Embryonic facial prominence (tissue), 1 donor: Measurements from ENCODE around the gene MARK2.

Experiments
- DNase-seq: peaks from one replicate; pipeline ENCODE4 v3.0.0-alpha.2; 2016; ENCODE audit errors: extremely low spot score

MARK2 gene

DNA sequence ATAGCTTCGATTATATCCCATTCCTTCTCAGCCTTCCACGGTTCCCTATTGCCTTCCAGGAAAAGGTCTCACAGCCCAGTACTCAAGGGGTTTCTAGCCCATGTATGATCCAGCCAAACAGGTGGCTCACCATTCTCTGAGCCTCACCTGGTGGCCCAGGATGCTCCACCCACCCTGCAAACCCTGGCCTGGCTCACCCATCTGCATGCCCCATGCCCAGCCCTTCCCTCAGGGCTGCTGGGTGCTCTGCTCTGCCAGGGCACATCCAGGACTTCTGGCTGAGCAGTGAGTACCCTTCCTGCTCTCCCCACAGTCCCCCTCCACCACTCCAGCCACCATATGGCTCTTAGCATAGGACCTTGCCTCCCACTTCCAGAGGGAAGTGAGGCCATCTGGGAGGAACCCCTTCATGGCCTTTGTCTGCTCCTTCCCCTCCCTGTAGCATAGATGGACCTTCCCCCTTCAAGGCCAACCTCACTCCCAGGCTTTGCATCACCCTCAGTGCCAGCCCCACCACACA is 83.8 kb downstream of the MARK2 start:
- no peak for DNase-seq

DNA sequence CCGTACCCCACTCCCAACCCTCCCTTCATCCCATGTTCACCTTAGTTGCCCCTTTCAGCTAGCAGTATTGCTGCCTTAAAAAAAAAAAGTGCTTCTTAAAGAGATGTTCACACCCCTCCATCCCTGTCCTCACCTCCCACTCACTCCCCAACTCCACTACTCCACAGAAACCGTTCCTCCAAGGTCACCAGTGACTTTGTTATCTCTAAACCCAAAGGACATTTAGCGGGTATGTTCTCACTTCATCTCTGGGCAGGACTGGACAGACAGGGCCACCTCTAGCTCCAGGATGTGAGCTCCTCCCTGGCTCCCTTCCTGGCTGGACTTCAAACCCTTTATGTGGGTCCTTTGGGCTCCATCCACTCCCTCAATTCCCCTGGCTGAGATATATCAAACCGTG is 84.4 kb downstream of the MARK2 start:
- DNase-seq = no peak

DNA sequence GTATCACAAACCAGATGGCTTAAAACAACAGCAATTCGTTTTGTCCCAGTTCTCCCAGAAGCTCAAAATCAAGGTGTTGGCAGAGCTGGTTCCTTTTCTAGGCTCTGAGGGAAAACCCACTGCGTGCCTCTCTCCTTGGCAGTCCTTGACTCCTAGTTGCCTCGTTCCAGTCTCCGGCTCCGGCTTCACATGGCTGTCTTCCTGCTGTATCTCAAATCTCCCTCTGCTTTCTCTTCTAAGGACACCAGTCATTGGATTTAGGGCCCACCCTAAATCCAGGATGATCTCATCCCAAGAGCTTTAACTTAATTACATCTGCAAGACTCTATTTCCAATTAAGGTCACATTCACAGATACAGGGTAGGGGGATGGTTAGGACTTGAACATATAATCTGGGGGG is 90.7 kb downstream of the MARK2 start:
- DNase-seq = no peak

DNA sequence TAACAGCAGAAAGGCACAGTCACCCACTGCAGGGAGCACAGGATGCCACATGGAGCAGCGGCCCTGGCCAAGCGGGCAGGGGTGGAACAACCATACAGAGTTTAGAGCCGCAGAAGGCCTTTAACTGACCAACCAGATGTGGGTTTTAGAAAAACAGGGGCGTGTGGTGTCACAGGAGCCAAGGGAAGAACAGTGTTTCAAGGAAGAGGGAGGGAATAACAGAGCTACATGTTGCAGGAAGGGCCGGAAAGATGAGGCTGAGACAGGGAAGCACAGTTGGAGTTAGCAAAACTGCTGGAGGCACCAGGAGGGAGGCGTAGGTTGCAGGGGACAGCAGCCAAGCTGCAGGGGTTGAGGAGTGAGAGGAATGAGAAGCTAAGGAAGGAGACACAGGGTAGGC is 92.1 kb downstream of the MARK2 start:
- DNase-seq = no peak

DNA sequence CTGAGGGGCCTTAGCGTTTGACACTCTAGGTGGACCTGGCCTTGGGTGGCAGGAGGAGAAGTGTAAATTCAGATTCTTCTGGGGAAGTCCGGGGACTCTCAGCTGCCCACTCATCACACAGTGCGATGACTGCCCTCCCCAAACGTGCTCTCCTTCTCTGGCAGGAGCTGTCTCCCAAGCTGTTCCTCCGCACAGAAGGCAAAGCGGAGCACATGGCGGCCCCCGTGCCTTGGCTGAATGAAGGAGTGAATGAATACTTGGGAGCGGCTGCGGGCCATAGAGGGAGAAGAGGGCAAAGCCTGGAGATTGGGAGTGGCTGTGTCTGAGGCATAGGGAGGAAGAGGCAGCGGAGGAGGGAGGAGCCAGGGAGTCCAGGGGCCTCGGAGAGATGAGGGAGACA is 93.0 kb downstream of the MARK2 start:
- DNase-seq = no peak

DNA sequence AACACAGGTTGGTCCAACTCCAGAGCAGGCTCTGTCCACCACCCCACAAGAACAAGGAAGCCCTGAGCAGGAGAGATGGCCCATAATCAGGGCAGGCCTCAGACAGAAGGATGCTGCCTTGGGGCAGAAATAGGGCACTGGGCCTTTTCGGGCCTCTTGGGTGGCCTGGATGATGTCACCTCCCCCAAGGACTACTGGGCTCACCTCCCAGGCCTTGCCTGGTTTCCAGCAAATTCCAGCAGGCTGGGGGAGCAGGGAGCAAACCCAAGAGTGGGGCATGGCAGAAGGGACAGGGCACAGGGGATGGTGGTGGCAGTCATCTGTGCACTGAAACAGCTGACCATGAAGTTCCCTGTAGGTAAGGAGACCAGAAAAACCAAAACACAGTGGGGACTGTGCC is 94.5 kb downstream of the MARK2 start:
- DNase-seq = no peak

DNA sequence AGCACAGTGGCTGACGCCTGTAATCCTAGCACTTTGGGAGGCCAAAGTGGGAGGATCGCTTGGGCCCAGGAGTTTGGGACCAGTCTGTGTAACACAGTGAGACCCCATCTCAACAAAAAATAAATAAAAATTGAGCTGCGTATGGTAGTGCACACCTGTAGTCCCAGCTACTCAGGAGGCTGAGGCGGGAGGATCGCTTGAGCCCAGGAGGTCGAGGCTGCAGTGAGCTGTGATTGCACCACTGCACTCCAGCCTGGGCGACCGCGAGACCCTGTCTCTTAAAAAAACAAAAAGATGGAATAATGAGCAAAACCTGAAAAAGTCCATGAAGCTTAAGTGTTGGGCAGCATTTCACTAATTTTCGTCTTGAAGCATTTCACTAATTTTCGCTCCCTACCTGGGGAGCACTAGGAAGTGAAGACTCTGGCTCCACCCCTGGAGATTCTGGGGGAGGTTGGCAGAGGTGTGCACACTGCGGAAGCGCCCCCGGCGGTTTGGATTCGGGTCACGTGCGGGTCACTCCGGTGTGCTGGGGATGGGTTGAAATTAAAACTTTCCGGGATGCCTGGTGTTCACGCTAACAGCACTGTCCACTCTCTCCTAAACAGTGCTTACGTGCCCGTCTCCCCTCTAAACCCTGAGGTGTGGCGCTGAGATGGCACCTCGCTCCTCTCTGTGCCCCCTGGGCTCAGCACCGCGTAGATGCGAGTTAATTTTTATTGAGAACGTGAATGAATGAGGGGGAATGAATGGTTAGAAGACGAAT is 99.0 kb downstream of the MARK2 start:
- DNase-seq = no peak

DNA sequence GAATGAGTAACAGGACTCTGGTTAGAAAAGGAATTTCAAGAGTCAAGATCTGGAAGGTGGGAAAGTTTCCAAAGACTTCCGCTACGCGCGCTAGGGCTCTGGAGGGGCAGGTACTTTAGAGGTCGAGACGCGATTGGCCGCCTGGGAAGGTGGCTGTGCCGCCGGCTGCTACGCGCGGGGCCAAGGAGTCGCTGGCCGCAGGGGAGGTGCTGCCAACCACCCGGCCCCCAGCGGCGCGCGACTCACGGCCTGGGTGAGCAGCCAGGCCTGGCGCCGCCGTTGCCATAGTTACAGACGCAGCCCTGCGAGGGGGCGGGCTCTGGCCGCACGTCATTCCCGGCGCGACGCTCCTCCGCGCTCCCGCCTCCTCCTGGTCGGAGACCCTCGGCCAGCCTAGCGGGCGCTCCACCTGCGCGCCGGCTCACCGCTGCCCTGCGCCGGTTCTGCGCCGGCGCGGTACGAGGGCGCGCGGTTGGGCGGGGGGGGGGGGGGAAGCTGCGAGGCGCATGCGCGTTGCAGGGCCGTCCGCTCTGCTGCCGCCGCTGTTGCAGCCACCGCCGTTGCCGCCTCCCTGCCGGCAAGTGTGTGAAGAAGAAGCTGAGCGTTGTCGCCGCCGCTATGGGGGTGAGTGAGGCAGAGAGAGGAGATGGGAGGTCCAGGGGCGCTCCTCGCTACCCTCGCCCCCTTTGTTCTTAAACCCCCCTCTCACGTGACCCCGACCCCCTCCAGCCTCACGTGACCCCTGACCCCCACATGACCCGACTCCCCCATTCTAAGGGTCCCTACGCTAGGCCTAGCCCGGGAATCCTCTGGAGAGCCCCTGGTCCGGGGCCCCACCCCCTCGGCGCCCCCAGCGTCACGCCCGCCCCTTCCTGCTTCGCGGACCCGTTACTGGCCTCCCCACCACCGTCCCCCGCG is 99.8 kb downstream of the MARK2 start, which contains the start of gene NAA40:
NAA40 (plus strand) TSS at position 524 of the 918 bp plus-strand sequence; CDS start at position 619, 95 bp downstream.
- peak; percentile 88 for DNase-seq

DNA sequence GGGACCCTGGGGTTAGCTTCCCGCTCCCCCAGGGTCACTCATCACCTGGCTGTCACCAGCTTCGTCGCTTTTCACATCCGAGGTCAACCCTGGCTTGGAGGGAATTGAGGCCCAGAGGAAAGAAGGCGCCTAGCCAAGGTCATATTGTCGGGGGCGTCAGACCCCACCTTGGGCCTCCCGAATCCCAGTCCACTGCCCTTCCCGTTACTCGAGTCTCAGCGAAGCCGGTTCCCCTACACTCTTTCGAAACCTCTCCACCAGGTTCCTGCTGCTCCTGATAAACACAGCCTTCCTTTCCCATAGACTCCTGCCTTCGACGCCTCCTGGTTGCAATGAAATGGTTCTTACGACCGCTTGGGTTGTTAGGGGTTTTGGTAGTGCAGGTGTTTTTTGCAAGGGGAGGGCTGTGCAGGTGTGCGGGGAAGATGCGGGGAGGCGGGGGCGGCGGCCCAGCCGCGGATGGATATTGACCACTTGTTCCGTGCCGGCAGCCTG is 100.5 kb downstream of the MARK2 start:
- no peak for DNase-seq

DNA sequence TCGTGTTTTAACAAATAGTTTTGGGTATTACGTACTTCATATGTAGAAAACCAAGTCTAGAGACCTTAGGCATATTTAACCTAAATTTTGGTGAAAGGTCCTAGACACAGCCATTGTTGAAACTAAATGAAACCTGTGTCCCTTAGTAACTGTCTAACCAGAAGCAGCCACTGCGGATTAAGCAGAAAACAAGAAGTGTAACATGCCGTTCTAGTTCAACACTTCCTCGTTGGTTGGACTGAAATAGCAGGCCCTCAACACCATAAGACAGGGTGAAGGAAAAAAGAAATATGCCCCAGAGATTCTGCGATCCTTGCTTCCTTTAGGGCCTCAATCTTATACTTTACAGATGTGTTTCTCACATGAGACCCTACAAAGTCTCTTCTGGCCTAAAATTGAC is 101.9 kb downstream of the MARK2 start:
- no peak for DNase-seq

DNA sequence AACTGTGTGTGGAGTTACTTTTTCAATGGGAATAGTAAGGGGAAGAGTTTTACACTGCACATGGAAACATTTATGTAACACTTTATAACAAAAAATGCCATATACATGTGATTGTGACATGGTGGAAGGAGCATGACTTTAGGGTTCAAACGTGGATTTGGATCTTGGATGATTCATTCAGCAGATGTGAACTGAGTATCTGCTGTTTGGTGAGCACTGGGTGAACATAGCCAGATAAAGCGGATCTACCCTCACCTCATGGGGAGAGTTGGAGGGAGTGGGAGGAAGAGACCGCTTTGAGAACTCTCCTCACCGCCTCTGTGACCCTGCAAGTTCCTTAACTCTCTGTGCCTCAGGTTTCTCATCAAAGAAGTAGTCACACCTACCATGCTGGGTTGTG is 103.0 kb downstream of the MARK2 start:
- no peak for DNase-seq

DNA sequence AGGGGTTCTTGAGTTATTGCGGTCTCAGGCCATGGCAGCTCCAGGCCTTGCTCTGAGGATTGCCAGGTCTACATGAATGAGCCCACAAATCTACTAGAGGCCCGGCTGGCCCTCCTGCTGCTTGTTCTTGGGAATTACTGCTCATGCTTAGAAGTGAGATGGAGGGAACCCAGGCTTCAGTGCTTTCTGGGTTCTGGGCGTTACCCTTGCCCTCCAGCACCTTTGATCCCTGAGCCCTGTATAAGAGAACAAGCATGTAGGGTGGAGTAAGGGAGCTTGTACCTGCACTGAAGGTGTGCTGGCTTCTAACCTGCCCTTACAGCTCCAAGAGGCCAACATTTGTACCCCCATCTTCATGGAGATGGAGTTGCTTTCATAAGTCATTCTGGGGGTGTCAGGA is 103.9 kb downstream of the MARK2 start:
- DNase-seq = no peak

DNA sequence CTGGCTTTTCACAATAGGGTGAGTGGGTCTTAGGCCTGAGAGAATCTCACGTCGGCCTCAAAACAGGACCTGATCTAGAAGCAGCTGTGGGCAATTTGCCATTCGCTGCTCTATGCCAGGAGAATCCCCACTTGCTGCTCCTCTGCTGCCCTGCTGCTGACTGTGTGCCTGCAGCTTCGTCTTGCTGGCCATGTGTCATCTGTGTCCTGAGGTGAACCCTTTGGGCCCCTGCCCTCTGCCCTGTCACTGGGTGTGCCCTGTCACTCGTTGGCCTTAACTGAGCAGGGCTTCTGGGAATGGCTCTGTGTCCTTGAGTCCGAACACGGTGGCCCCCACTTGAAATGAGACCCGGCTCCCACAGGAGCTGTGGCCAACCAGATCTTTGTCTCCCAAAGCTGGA is 106.1 kb downstream of the MARK2 start:
- no peak for DNase-seq

DNA sequence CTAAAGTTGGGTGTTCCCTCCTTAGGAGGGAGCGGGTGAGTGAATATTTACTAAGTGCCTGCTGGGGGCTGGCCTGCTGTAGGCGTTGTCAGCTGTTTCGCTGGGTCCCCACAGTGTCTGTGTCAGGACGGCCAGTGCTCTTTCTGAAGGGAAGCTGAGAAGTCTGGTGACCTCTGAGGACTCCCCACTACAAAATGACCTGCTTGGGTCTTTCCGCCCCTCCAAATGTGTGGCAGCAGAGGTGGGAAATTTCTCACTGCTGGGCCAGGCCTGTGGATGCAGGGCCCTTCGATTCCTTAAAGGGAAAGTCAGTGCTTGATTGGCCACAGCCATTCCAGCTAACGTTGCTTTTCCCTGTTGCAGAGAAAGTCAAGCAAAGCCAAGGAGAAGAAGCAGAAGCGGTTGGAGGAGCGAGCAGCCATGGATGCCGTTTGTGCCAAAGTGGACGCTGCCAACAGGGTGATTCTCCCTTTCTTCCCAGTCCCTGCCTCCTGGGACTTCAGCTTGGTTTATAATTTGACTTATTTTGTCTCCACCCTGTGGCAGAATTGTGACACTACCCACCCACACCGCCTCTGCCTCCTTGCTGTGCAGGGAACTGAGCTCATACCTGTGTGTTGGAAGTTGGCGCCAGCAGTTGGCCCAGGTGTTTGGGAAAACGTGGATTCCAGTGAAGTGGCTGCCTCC is 106.7 kb downstream of the MARK2 start:
- peak; percentile 40 for DNase-seq

DNA sequence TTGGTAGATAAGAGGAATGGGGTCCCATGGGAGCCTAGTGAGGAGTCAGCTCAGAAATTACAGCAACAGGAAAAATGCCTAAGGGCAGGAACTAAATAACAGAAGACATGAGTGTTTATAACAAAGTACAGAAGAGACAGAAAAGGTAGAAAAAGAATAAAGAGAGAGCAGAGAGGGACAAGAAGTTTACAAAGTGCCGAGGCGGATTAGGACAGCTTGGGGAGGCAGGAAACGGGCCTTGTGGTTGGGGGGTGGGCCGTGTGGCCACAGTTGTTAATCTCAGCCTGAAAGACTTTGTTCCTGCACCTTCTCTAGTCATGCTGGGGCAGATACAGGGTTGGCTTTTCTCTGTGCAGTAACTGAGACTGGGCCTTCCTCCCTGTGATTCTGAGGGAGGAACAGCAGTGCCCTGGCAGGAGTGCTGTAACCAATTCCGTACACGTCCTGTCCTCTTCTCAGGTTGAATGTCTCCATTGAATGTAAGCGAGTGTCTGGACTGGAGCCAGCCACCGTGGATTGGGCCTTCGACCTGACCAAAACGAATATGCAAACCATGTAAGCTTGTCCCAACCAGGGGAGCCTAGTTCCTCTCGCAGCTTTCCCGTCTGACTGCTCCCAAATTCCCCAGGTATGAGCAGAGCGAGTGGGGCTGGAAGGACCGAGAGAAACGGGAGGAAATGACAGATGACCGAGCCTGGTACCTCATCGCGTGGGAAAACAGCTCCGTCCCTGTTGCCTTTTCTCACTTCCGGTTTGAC is 113.0 kb downstream of the MARK2 start:
- no peak for DNase-seq

DNA sequence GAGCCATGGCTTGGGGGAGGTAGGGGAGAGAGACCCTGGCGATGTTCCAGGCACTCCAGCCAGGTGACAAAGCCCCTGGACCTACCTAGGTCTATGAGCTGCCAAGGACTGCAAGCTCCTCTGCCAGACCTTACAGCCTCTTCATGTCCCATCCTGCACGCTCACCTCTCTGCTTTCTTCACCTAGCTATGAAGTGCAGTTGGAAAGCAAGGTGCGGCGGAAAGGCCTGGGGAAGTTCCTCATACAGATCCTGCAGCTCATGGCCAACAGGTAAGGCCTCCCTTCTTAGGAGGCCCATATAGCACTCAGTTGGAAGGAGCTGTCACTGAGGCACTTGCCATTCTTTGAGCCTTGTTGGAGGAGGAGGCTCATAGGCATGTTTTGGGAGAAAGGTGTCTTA is 113.7 kb downstream of the MARK2 start:
- DNase-seq = no peak

DNA sequence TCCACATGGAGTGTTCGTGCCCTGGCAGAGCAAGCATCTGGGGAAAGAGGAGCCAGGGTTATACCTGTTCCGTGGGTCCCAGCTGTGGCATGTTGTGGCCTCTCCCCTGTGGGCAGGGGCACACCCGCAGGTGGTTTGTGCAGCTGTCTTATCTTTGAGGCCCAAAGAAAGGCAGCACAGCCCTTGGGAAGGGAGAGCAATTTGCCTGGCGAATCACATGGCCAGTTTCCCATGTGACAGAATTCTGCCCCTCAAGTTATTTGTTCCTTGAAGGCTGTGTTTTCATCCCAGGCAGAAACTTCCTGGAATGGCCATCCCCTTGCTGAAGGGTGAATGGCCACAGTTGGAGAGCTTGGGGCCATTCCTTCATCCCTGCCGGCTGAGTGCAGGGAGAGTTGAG is 119.1 kb downstream of the MARK2 start:
- no peak for DNase-seq
